Measurements from ENCODE around the gene PAK1IP1. TPM values are rescaled to one million over a fixed set of nuclear protein-coding genes. Genes with fewer than 3 reads are reported as not detected.

PAK1IP1 gene
- total RNA-seq, 1 donor from 2014 or later = 9.5 TPM

GRCh38 chr6:10725716-10726115, 30.9 kb downstream of the PAK1IP1 start:
- no peak overlapping the region for H3K4me3 ChIP-seq
- H3K27ac ChIP-seq = no peak overlapping the region
- peaks cover 25% of the 10 kb centered on the region for H3K4me1 ChIP-seq
- H3K36me3 ChIP-seq = peaks cover 39% of the 10 kb centered on the region
- H3K9me3 ChIP-seq = no peaks in the 10 kb centered on the region
- intact Hi-C loops (cut with DNase I) = no loop called here
- TF ChIP-seq, protein P1, sequence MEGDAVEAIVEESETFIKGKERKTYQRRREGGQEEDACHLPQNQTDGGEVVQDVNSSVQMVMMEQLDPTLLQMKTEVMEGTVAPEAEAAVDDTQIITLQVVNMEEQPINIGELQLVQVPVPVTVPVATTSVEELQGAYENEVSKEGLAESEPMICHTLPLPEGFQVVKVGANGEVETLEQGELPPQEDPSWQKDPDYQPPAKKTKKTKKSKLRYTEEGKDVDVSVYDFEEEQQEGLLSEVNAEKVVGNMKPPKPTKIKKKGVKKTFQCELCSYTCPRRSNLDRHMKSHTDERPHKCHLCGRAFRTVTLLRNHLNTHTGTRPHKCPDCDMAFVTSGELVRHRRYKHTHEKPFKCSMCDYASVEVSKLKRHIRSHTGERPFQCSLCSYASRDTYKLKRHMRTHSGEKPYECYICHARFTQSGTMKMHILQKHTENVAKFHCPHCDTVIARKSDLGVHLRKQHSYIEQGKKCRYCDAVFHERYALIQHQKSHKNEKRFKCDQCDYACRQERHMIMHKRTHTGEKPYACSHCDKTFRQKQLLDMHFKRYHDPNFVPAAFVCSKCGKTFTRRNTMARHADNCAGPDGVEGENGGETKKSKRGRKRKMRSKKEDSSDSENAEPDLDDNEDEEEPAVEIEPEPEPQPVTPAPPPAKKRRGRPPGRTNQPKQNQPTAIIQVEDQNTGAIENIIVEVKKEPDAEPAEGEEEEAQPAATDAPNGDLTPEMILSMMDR (IDR thresholded peaks at IDR 0.05) = no peak
- no peak for ATAC-seq
- H3K27me3 ChIP-seq (ENCODE audit: low read depth) = no peaks in the 10 kb centered on the region
- DNase-seq = no peak

DNA sequence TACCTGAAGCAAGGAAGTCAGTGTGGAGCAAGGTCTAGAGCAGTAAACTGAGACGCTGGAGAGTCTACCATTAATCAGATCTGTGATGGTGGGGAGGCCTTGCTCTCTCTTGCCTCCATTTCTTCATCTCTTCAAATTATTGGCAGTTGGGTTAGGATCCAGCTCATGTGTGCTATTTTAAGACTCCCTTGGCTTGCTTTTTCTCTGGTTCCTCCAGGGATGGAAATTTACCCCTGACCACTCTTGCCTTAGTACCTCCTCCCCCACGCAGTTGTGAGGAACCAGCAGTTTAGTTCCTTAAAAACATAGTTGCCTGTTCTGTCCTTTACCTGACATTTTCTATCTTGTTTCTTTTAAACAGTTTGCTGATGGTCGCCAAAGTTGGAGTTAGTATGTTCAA, 35.5 kb downstream of the PAK1IP1 start:
- TF ChIP-seq, protein P1 (IDR thresholded peaks at IDR 0.05) = no peak
- Histone ChIP-seq H3K36me3 (peaks cover 60% of the 10 kb centered on the region), H3K4me3 (no peak overlapping the region), H3K9me3 (no peaks in the 10 kb centered on the region), H3K27ac (no peak overlapping the region), H3K27me3 (ENCODE audit: low read depth) (no peaks in the 10 kb centered on the region), H3K4me1 (no peaks in the 10 kb centered on the region)
- intact Hi-C loops (cut with DNase I) = no loop called here
- DNase-seq = no peak
- ATAC-seq = no peak

- no peak for DNase-seq
- H3K36me3 ChIP-seq = peaks cover 46% of the 10 kb centered on the region
These were observed 38.5 kb downstream of the PAK1IP1 start for GRCh38 chr6:10733151-10733715.

DNA sequence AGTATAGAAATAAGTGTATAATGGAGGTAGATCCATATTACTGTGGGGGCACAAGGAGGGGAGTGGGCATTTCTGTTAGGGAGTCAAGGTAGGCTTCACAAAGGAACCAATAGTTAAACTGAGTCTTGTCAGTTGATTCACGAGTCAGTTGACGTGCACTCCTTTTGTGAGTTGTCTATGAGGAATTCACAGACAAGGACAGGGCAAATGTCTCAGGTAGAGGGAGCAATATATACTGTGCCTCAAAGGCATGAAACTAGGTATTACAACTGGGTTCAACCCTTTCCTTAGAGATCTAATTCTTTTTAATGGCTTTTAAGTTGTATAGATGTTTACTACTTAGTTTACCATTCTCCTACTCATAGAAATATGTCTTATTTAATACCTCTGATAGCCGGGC, 39.1 kb downstream of the PAK1IP1 start:
- Histone ChIP-seq H3K4me3 (no peak overlapping the region), H3K4me1 (no peaks in the 10 kb centered on the region), H3K27me3 (ENCODE audit: low read depth) (no peaks in the 10 kb centered on the region), H3K36me3 (peaks cover 39% of the 10 kb centered on the region), H3K9me3 (no peaks in the 10 kb centered on the region), H3K27ac (no peak overlapping the region)
- intact Hi-C loops (cut with DNase I) = no loop called here
- ATAC-seq (no peak), DNase-seq (no peak)
- TF ChIP-seq, protein P1 (IDR thresholded peaks at IDR 0.05) = no peak

More at GRCh38 chr6:10733151-10733715, 38.5 kb downstream of the PAK1IP1 start:
- peak in 1 of 2 donors; percentile 21 for ATAC-seq
- H3K9me3 ChIP-seq = no peaks in the 10 kb centered on the region
- TF ChIP-seq, protein P1 (IDR thresholded peaks at IDR 0.05) = no peak
- no peak overlapping the region for H3K4me3 ChIP-seq
- H3K4me1 ChIP-seq = no peaks in the 10 kb centered on the region
- no peaks in the 10 kb centered on the region for H3K27me3 ChIP-seq (ENCODE audit: low read depth)
- intact Hi-C loops (cut with DNase I) = no loop called here
- no peak overlapping the region for H3K27ac ChIP-seq

- TF ChIP-seq, protein P1 (IDR thresholded peaks at IDR 0.05) = no peak
- peaks cover 15% of the 10 kb centered on the region for H3K36me3 ChIP-seq
- ATAC-seq (no peak), DNase-seq (no peak)
- no peaks in the 10 kb centered on the region for H3K4me1 ChIP-seq
- no peaks in the 10 kb centered on the region for H3K27me3 ChIP-seq (ENCODE audit: low read depth)
- no peak overlapping the region for H3K27ac ChIP-seq
- intact Hi-C loops (cut with DNase I) = no loop called here
- H3K4me3 ChIP-seq = no peak overlapping the region
- no peaks in the 10 kb centered on the region for H3K9me3 ChIP-seq
These were observed 42.0 kb downstream of the PAK1IP1 start for GRCh38 chr6:10736731-10737130.

All from lower lobe of right lung (tissue), 2 donors.